T-cell (primary cell): ENCODE results near the gene TUBGCP5. TPM values are rescaled to one million over a fixed set of nuclear protein-coding genes. Genes with fewer than 3 reads are reported as not detected.

ENCODE experiments used
- ATAC-seq, 4 experiments: fragments of 200-7000 bp in 3 of 4; fragments of 150-1000 bp in 1 of 4; cut with Tn5 transposase; replicated peaks in 1 of 4; 1 replicate in 3 of 4; 2 replicates in 1 of 4; pipeline ENCODE4 v1.10.0; 2021; ENCODE audit warnings: moderate library complexity in 3 of 4, mild to moderate bottlenecking in 2 of 4, moderate number of reproducible peaks in 1 of 4
- CTCF ChIA-PET, 2 donors: fragments of 300-600 bp; sonication (Branson Sonifier 250); formaldehyde crosslinking; loops; one replicate each; lab custom pipeline; 2022; ENCODE audit warnings: antibody characterized with exemption in 2 of 2; lab: Charles Lee
- POLR2A ChIA-PET, 2 donors: fragments of 300-600 bp; sonication (Branson Sonifier 250); formaldehyde crosslinking; loops; one replicate each; lab custom pipeline; 2022; ENCODE audit warnings: antibody characterized with exemption in 2 of 2; lab: Charles Lee
- DNase-seq, 35 experiments: peaks; one replicate each; pipeline versions ENCODE4 v3.0.0 to v3.0.0-alpha.2; 2013 to 2023
- H3K27ac ChIP-seq: one replicate; pipeline ENCODE4 v1.5.1; 2013; ENCODE audit warnings: low read length
- H3K27me3 ChIP-seq, 2 experiments: replicated peaks in 1 of 2; 1 replicate in 1 of 2; 2 replicates in 1 of 2; pipeline versions ENCODE4 v1.6.1 to v1.7.0; 2013; ENCODE audit warnings: low read length in 1 of 2, mixed read lengths in 1 of 2; ENCODE audit not compliant: control insufficient read depth in 2 of 2, insufficient read depth in 2 of 2; ENCODE audit errors: extremely low read depth in 1 of 2
- H3K36me3 ChIP-seq, 2 donors: 1 replicate in 1 of 2; 2 replicates in 1 of 2; pipeline versions ENCODE4 v1.6.1 to v1.7.0; 2013; ENCODE audit warnings: low read length in 1 of 2; ENCODE audit not compliant: control insufficient read depth in 2 of 2, insufficient read depth in 1 of 2; ENCODE audit errors: extremely low read depth in 1 of 2
- H3K4me1 ChIP-seq, 2 experiments: 1 replicate in 1 of 2; 2 replicates in 1 of 2; pipeline versions ENCODE4 v1.6.1 to v1.7.0; 2013; ENCODE audit warnings: low read length in 2 of 2, mixed read lengths in 1 of 2; ENCODE audit not compliant: insufficient read depth in 2 of 2, control insufficient read depth in 1 of 2; ENCODE audit errors: extremely low read depth in 1 of 2
- H3K4me3 ChIP-seq, 2 donors: 1 replicate in 1 of 2; 2 replicates in 1 of 2; pipeline versions ENCODE4 v1.5.1 to v1.7.0; 2013; ENCODE audit warnings: mild to moderate bottlenecking in 2 of 2, low read length in 1 of 2, moderate library complexity in 1 of 2; ENCODE audit not compliant: control insufficient read depth in 1 of 2; ENCODE audit errors: extremely low read depth in 1 of 2
- H3K9me3 ChIP-seq: 2 replicates; pipeline ENCODE4 v1.7.0; 2013
- H3K27ac Mint-ChIP-seq, 2 donors: one replicate each; pipeline ENCODE4 v1.8.0; 2020 to 2021; ENCODE audit warnings: mild to moderate bottlenecking in 2 of 2, mixed read lengths in 2 of 2
- H3K27me3 Mint-ChIP-seq, 2 donors: one replicate each; pipeline ENCODE4 v1.8.0; 2021 to 2022; ENCODE audit warnings: mixed read lengths in 2 of 2
- H3K36me3 Mint-ChIP-seq: one replicate; pipeline ENCODE4 v1.8.0; 2021; ENCODE audit warnings: mixed read lengths
- H3K4me1 Mint-ChIP-seq, 3 donors: one replicate each; pipeline ENCODE4 v1.8.0; 2020 to 2022; ENCODE audit warnings: mixed read lengths in 3 of 3, mild to moderate bottlenecking in 1 of 3
- H3K4me3 Mint-ChIP-seq, 3 donors: one replicate each; pipeline ENCODE4 v1.8.0; 2020 to 2022; ENCODE audit warnings: mild to moderate bottlenecking in 3 of 3, mixed read lengths in 3 of 3, moderate library complexity in 3 of 3
- H3K9me3 Mint-ChIP-seq, 3 donors: one replicate each; pipeline ENCODE4 v1.8.0; 2020 to 2022; ENCODE audit warnings: mixed read lengths in 3 of 3
- WGBS: methylation state at CpG from one replicate; pipeline ENCODE4 v1.1.5; 2013; ENCODE audit warnings: missing lambda C conversion rate; ENCODE audit not compliant: insufficient coverage; 5-methylcytosine and 5-hydroxymethylcytosine counted together
- total RNA-seq, 35 experiments: library from RNA in 6 of 35; stranded (reverse) in 6 of 35; fragments of 120-200 nt in 1 of 35; gene quantifications; one replicate each; pipeline versions ENCODE4 v1.2.1 to v1.2.4 and lab custom pipeline; 2013 to 2026

The TUBGCP5 gene
- total RNA-seq, 5 donors from 2014 or later (not counting 1 experiment from before 2014, with no cell fraction given): 17.1 to 23.4 (median 20.4) TPM

GRCh38 chr15:23074684-23075083 is 35.3 kb upstream of the TUBGCP5 start:
- Histone ChIP-seq H3K27me3 (peaks cover 5 to 7% of the 10 kb centered on the region in 2 experiments), H3K36me3 (no peaks in the 10 kb centered on the region), H3K9me3 (no peaks in the 10 kb centered on the region), H3K4me1 (no peaks in the 10 kb centered on the region), H3K4me3 (no peak overlapping the region), H3K27ac (no peak overlapping the region)
- CTCF ChIA-PET: no interaction called here
- no peak overlapping the region for H3K27ac Mint-ChIP-seq
- ATAC-seq (no peak), DNase-seq (no peak)
- no peaks in the 10 kb centered on the region for H3K36me3 Mint-ChIP-seq
- POLR2A ChIA-PET: no interaction called here
- H3K9me3 Mint-ChIP-seq: no peaks in the 10 kb centered on the region
- H3K4me3 Mint-ChIP-seq: no peak overlapping the region
- peaks cover 9 to 12% of the 10 kb centered on the region in 2 donors for H3K27me3 Mint-ChIP-seq
- no peaks in the 10 kb centered on the region for H3K4me1 Mint-ChIP-seq
- WGBS: no CpG with 5 or more reads among the region's 1 CpG

- Mint-ChIP-seq H3K36me3 (no peaks in the 10 kb centered on the region), H3K27ac (no peak overlapping the region), H3K27me3 (peaks cover 9 to 12% of the 10 kb centered on the region in 2 donors), H3K4me1 (no peaks in the 10 kb centered on the region), H3K9me3 (no peaks in the 10 kb centered on the region), H3K4me3 (no peak overlapping the region)
- Histone ChIP-seq H3K27me3 (peaks cover 5 to 11% of the 10 kb centered on the region in 2 experiments), H3K36me3 (no peaks in the 10 kb centered on the region), H3K4me3 (no peak overlapping the region), H3K9me3 (no peaks in the 10 kb centered on the region), H3K4me1 (no peaks in the 10 kb centered on the region), H3K27ac (no peak overlapping the region)
- 79% methylated on average over 10 of the region's 24 CpGs for WGBS
- ChIA-PET POLR2A (no interaction called here), CTCF (no interaction called here)
- ATAC-seq: peak in 1 of 4 experiments; percentile 40
- DNase-seq: no peak
Measured at GRCh38 chr15:23073890-23074646, 34.7 kb upstream of the TUBGCP5 start.

- no peak for ATAC-seq
- Mint-ChIP-seq H3K27me3 (peaks cover 9 to 12% of the 10 kb centered on the region in 2 donors), H3K27ac (no peak overlapping the region), H3K4me3 (no peak overlapping the region), H3K4me1 (no peaks in the 10 kb centered on the region), H3K9me3 (no peaks in the 10 kb centered on the region), H3K36me3 (no peaks in the 10 kb centered on the region)
- ChIA-PET POLR2A (no interaction called here), CTCF (no interaction called here)
- Histone ChIP-seq H3K36me3 (no peaks in the 10 kb centered on the region), H3K4me3 (no peak overlapping the region), H3K9me3 (no peaks in the 10 kb centered on the region), H3K4me1 (no peaks in the 10 kb centered on the region), H3K27ac (no peak overlapping the region), H3K27me3 (peaks cover 5 to 11% of the 10 kb centered on the region in 2 experiments)
- WGBS: no CpG with 5 or more reads among the region's 1 CpG
- no peak for DNase-seq
Measured at GRCh38 chr15:23072633-23073032, 33.3 kb upstream of the TUBGCP5 start.

- CTCF ChIA-PET: interaction anchor here in 1 of 2 donors (0.7 kb wide), 1 partner anchor 1318 kb away, joined by 3 read pairs; no protein-coding TSS in a partner anchor
- no peaks in the 10 kb centered on the region for H3K36me3 Mint-ChIP-seq
- peaks cover 9 to 11% of the 10 kb centered on the region in 2 donors for H3K27me3 Mint-ChIP-seq
Measured at GRCh38 chr15:23069496-23070166, 30.3 kb upstream of the TUBGCP5 start.

GRCh38 chr15:23067416-23067815 is 28.0 kb upstream of the TUBGCP5 start:
- H3K4me3 Mint-ChIP-seq: no peak overlapping the region
- H3K36me3 Mint-ChIP-seq: no peaks in the 10 kb centered on the region
- ATAC-seq: no peak
- Histone ChIP-seq H3K4me3 (no peak overlapping the region), H3K9me3 (no peaks in the 10 kb centered on the region), H3K4me1 (no peaks in the 10 kb centered on the region), H3K27me3 (peaks cover 0 to 11% of the 10 kb centered on the region in 2 experiments), H3K36me3 (no peaks in the 10 kb centered on the region), H3K27ac (no peak overlapping the region)
- H3K9me3 Mint-ChIP-seq: peaks cover 5 to 6% (median 5%) of the 10 kb centered on the region in 3 donors
- no peak overlapping the region for H3K27ac Mint-ChIP-seq
- ChIA-PET CTCF (no interaction called here), POLR2A (interaction anchor here in 1 of 2 donors (0.6 kb wide), 1 partner anchor 37 kb away, joined by 3 read pairs; no protein-coding TSS in a partner anchor)
- H3K4me1 Mint-ChIP-seq: no peaks in the 10 kb centered on the region
- DNase-seq: no peak
- peaks cover 0 to 13% of the 10 kb centered on the region in 2 donors for H3K27me3 Mint-ChIP-seq
- 96% methylated on average over 8 of the region's 15 CpGs for WGBS

More at GRCh38 chr15:23069496-23070166, 30.3 kb upstream of the TUBGCP5 start:
- no peaks in the 10 kb centered on the region for H3K9me3 Mint-ChIP-seq
- 93% methylated on average over 16 of the region's 20 CpGs for WGBS
- POLR2A ChIA-PET: no interaction called here
- H3K4me1 Mint-ChIP-seq: no peaks in the 10 kb centered on the region
- Histone ChIP-seq H3K9me3 (no peaks in the 10 kb centered on the region), H3K4me1 (no peaks in the 10 kb centered on the region), H3K27me3 (peaks cover 0 to 11% of the 10 kb centered on the region in 2 experiments), H3K36me3 (no peaks in the 10 kb centered on the region), H3K27ac (no peak overlapping the region), H3K4me3 (no peak overlapping the region)
- DNase-seq (no peak), ATAC-seq (no peak)
- no peak overlapping the region for H3K4me3 Mint-ChIP-seq
- no peak overlapping the region for H3K27ac Mint-ChIP-seq

GRCh38 chr15:23065836-23066235 is 26.5 kb upstream of the TUBGCP5 start:
- CTCF ChIA-PET: no interaction called here
- POLR2A ChIA-PET: no interaction called here
- H3K4me3 Mint-ChIP-seq: no peak overlapping the region
- 92% methylated on average over 23 of the region's 23 CpGs for WGBS
- H3K27ac Mint-ChIP-seq: no peak overlapping the region
- no peak overlapping the region for H3K4me3 ChIP-seq
- peaks cover 5 to 6% (median 6%) of the 10 kb centered on the region in 3 donors for H3K9me3 Mint-ChIP-seq
- no peaks in the 10 kb centered on the region for H3K9me3 ChIP-seq
- no peaks in the 10 kb centered on the region for H3K4me1 ChIP-seq
- H3K36me3 ChIP-seq: no peaks in the 10 kb centered on the region
- peaks cover 0 to 6% of the 10 kb centered on the region in 2 donors for H3K27me3 Mint-ChIP-seq
- peaks cover 0 to 11% of the 10 kb centered on the region in 2 experiments for H3K27me3 ChIP-seq
- H3K36me3 Mint-ChIP-seq: no peaks in the 10 kb centered on the region
- no peaks in the 10 kb centered on the region for H3K4me1 Mint-ChIP-seq
- ATAC-seq (no peak), DNase-seq (no peak)
- H3K27ac ChIP-seq: no peak overlapping the region
